Cardiac muscle cell (in vitro differentiated cells and primary cell): Measurements from ENCODE around the gene TMEM184A. TPM values are rescaled to one million over a fixed set of nuclear protein-coding genes. Genes with fewer than 3 reads are reported as not detected.

Experiments used
- DNase-seq, 2 donors: peaks; one replicate each; pipeline versions ENCODE4 v3.0.0 to v3.0.0-alpha.2; 2010 to 2017; ENCODE audit warnings: low read depth in 1 of 2, low spot score in 1 of 2
- H3K27ac ChIP-seq: fragments of 200-600 bp; sonication (generic); 2 replicates; pipeline ENCODE4 v1.5.1; 2016
- H3K27me3 ChIP-seq: fragments of 200-600 bp; sonication (generic); 2 replicates; pipeline ENCODE4 v1.6.0; 2016; ENCODE audit warnings: control low read depth
- H3K36me3 ChIP-seq: fragments of 200-600 bp; sonication (generic); 2 replicates; pipeline ENCODE4 v1.5.1; 2016; ENCODE audit warnings: control low read depth
- H3K4me1 ChIP-seq: fragments of 200-600 bp; sonication (generic); 2 replicates; pipeline ENCODE4 v1.8.1; 2017; ENCODE audit warnings: low read depth, mild to moderate bottlenecking, mixed run types
- H3K4me3 ChIP-seq: fragments of 200-600 bp; sonication (generic); 2 replicates; pipeline ENCODE4 v1.5.1; 2016; ENCODE audit warnings: mild to moderate bottlenecking
- H3K9me3 ChIP-seq: fragments of 200-600 bp; sonication (generic); 2 replicates; pipeline ENCODE4 v1.5.1; 2017; ENCODE audit warnings: low read depth, mild to moderate bottlenecking, control low read depth
- polyA plus RNA-seq: library from polyadenylated mRNA; unstranded; fragments of >200 nt; fragmentation: Nextera tagmentation; extraction: Ambion mirVana; gene quantifications from 2 replicates; pipeline ENCODE4 v1.2.1, GENCODE V29; 2016
- total RNA-seq: library from RNA; depleted of rRNA; stranded (reverse); fragments of >200 nt; gene quantifications from 2 replicates; pipeline ENCODE4 v1.2.3, GENCODE V29; 2016
- TF ChIP-seq, protein P1 (sequence below): IDR thresholded peaks from 2 replicates; pipeline ENCODE4 v1.5.1; 2012; ENCODE audit warnings: low read depth, mild to moderate bottlenecking, low read length

Gene TMEM184A
- total and polyA plus RNA-seq, 2 experiments from 2014 or later: 2.1 to 3.0 TPM

DNA sequence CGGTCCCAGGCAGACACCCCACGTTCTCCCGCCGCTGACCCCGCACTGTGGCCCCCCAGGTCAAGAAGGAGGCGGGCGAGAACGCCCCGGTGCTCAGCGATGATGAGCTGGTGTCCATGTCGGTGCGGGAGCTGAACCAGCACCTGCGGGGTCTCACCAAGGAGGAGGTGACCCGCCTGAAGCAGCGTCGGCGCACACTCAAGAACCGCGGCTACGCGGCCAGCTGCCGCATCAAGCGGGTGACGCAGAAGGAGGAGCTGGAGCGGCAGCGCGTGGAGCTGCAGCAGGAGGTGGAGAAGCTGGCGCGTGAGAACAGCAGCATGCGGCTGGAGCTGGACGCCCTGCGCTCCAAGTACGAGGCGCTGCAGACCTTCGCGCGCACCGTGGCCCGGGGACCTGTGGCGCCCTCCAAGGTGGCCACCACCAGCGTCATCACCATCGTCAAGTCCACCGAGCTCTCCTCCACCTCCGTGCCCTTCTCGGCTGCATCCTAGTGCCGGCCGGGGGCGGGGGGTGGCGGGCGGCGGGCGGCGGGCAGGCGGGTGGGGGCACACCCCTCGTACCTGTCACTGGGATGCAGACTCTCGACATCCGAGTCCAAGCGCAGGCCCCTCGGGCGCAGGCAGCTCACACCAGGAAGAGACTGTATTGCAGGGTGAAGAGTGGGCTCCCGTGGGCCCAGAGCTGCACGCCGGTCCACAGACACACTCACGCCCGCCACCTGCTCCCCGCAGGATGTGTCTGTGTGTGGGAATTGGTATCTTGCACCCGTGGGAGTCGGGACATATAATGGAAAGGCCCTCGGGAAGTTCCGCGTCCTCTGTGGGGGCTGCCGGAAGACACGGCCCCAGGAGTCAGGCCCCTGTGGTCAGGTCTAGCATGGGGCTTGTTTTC is 15.9 kb downstream of the TMEM184A start:
- DNase-seq: no peak
- Histone ChIP-seq H3K9me3 (no peaks in the 10 kb centered on the region), H3K4me3 (no peak overlapping the region), H3K27ac (no peak overlapping the region), H3K27me3 (no peaks in the 10 kb centered on the region), H3K4me1 (peaks cover 19% of the 10 kb centered on the region), H3K36me3 (no peaks in the 10 kb centered on the region)
- TF ChIP-seq, protein P1, sequence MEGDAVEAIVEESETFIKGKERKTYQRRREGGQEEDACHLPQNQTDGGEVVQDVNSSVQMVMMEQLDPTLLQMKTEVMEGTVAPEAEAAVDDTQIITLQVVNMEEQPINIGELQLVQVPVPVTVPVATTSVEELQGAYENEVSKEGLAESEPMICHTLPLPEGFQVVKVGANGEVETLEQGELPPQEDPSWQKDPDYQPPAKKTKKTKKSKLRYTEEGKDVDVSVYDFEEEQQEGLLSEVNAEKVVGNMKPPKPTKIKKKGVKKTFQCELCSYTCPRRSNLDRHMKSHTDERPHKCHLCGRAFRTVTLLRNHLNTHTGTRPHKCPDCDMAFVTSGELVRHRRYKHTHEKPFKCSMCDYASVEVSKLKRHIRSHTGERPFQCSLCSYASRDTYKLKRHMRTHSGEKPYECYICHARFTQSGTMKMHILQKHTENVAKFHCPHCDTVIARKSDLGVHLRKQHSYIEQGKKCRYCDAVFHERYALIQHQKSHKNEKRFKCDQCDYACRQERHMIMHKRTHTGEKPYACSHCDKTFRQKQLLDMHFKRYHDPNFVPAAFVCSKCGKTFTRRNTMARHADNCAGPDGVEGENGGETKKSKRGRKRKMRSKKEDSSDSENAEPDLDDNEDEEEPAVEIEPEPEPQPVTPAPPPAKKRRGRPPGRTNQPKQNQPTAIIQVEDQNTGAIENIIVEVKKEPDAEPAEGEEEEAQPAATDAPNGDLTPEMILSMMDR: no peak

DNA sequence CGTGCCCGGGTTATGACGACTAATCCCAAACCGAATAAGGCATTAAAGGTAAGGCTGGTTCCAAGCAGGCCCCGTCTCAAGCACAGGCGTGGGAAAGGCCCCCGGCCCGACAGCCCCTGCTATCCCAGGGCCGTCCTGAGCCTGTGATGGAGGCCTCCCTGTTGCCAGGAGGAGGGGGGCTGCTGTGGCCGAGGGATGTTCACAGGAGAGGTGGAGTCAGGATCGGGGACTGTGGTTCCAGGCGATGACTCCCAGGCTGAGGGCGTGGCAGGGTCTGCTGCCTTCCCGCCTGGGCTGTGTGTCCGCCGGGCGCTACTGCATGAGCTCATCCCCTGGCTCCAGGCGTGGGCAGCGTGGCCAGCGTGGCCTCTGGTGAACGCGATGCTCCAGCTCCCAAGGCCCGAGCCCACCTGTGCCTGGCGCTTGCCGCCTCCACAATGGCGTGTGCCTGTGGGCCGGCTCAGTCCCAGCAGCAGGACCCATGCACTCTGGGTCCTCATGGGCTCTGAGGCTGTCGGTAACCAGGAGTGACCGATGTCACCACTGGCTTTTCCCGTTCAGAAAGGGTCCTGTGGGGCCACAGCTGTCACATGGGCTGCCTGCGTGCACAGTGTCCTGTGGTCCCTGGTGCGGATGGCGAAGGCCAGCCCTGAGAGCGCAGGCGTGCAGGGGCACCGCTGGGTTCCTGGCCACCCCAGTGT is 16.7 kb downstream of the TMEM184A start:
- H3K9me3 ChIP-seq: no peaks in the 10 kb centered on the region
- H3K4me3 ChIP-seq: no peak overlapping the region
- DNase-seq: no peak
- peak overlapping the region; percentile 38 for H3K27ac ChIP-seq
- TF ChIP-seq, protein P1: no peak
- peaks cover 13% of the 10 kb centered on the region for H3K4me1 ChIP-seq
- no peaks in the 10 kb centered on the region for H3K27me3 ChIP-seq
- no peaks in the 10 kb centered on the region for H3K36me3 ChIP-seq

DNA sequence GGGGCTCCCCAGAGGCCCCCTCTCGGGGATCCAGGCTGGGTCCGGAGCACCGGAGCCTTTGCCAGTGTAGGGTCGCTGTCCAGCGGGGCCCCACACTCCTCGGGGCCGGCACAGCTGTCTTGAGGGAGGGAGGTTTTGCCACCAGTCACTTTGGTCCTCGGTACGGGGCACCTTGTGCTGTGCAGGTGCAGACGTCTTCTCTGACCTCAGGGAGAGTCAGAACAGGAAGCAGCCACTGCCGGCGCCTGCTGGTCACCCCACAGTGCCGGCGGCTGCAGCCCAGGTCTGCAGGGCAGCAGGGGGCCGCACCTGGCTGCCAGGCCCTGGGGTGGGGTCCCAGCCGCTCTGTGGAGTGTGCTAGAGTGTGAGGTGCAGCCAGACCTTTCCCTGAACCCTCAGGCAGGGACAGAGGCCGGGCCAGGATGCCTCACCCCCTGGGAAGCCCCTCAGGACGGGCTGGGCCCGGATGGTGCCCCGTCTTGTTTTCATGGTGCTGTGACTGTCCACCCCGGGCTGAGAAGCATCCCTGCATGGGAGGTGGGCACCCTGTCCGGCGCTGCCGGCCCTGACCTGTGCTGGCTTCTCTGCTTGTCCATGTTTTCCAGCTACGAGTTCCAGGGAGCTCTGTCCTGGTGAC is 17.3 kb downstream of the TMEM184A start:
- DNase-seq: no peak
- H3K9me3 ChIP-seq: no peaks in the 10 kb centered on the region
- no peaks in the 10 kb centered on the region for H3K36me3 ChIP-seq
- TF ChIP-seq, protein P1: no peak
- H3K27me3 ChIP-seq: no peaks in the 10 kb centered on the region
- peak overlapping the region; percentile 38 for H3K27ac ChIP-seq
- H3K4me3 ChIP-seq: no peak overlapping the region
- H3K4me1 ChIP-seq: peaks cover 13% of the 10 kb centered on the region

DNA sequence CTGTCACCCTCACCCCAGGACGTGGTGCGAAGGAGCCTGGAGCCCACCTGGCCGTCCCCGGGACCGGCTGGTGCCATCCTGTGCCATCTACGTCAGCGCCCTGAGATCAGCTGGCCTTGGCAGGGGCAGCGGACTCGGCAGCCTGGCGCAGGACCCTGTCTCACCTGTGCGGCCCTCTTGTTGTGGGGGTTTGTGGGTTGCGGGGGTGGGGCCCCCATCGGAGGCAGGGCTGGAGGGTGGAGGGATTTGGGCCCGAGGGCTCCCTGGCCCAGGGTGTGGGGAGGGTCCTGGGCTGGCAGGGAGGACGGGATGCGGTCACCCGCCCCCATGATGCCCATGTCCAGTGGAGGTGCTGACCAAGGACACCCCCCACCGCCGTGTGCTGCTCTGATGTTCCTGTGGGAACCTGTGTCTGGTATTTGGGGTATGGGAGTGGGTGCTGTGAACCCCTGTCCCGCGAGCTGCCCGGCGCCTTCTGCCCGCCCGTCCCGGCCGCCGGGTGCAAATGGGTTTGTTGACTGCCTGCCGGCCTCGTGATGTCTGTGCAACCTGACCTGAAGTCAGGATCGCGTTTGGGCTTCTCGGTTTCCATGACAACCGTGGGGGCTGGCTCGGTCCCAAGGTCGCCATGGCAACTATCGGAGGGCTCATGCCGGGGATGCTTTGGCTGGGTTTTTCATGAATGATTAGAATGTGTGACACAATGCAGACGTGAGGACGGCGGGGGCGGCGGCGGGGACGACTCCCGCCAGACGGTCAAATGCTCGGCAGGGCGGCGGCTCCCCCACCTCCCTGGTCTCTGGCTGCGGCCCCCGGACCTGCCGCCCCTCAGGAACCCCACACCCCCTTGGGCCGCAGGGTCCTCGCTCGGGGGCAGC is 18.2 kb downstream of the TMEM184A start:
- Histone ChIP-seq H3K27me3 (no peaks in the 10 kb centered on the region), H3K36me3 (no peaks in the 10 kb centered on the region), H3K9me3 (no peaks in the 10 kb centered on the region), H3K4me3 (no peak overlapping the region), H3K4me1 (peaks cover 13% of the 10 kb centered on the region), H3K27ac (peak overlapping the region; percentile 94)
- TF ChIP-seq, protein P1: no peak
- peak; percentile 29 to 99 for DNase-seq
